HG02571 (cell line): Measurements from ENCODE around the gene CDKL1.
"Not testable (repeated sequence)": the region's sequence is repeated elsewhere in the genome, so short reads cannot be mapped to it uniquely, and the experiment has no call there.

Experiments used
- ATAC-seq: cut with Tn5 transposase; IDR thresholded peaks from one replicate; pipeline ENCODE4 v1.9.1; 2021; ENCODE audit warnings: mild to moderate bottlenecking, moderate library complexity; ENCODE audit not compliant: unreplicated experiment

Gene CDKL1

GRCh38 chr14:50388256-50388931 is 8.3 kb downstream of the CDKL1 start:
- ATAC-seq, result no peak

GRCh38 chr14:50387548-50387947 is 9.1 kb downstream of the CDKL1 start:
- ATAC-seq, result no peak

GRCh38 chr14:50383618-50384225 is 13.0 kb downstream of the CDKL1 start:
- ATAC-seq, result no peak

GRCh38 chr14:50381823-50382287 is 14.8 kb downstream of the CDKL1 start:
- ATAC-seq, result no peak

GRCh38 chr14:50381008-50381407 is 15.7 kb downstream of the CDKL1 start:
- no peak for ATAC-seq

- no peak for ATAC-seq
Measured at GRCh38 chr14:50380455-50380854, 16.2 kb downstream of the CDKL1 start.

- no peak for ATAC-seq
Measured at GRCh38 chr14:50379563-50379962, 17.1 kb downstream of the CDKL1 start.

- ATAC-seq, result no peak
Measured at GRCh38 chr14:50377550-50378085, 19.1 kb downstream of the CDKL1 start.

- ATAC-seq, result no peak
Measured at GRCh38 chr14:50375760-50376159, 20.9 kb downstream of the CDKL1 start.

GRCh38 chr14:50373959-50374358 is 22.7 kb downstream of the CDKL1 start:
- no peak for ATAC-seq

- no peak for ATAC-seq
Measured at GRCh38 chr14:50371546-50371945, 25.1 kb downstream of the CDKL1 start.

- no peak for ATAC-seq
Measured at GRCh38 chr14:50366589-50366988, 30.1 kb downstream of the CDKL1 start.

- no peak for ATAC-seq
Measured at GRCh38 chr14:50366115-50366514, 30.6 kb downstream of the CDKL1 start.

- ATAC-seq, result not testable (repeated sequence)
Measured at GRCh38 chr14:50365572-50365971, 31.1 kb downstream of the CDKL1 start.

- no peak for ATAC-seq
Measured at GRCh38 chr14:50364792-50365191, 31.9 kb downstream of the CDKL1 start.

GRCh38 chr14:50363714-50364111 is 33.0 kb downstream of the CDKL1 start:
- ATAC-seq, result peak; percentile 97

- ATAC-seq, result no peak
Measured at GRCh38 chr14:50362764-50363713, 33.6 kb downstream of the CDKL1 start.

GRCh38 chr14:50361473-50362403 is 34.9 kb downstream of the CDKL1 start:
- ATAC-seq, result not testable (repeated sequence)

GRCh38 chr14:50360851-50361250 is 35.8 kb downstream of the CDKL1 start:
- no peak for ATAC-seq

- no peak for ATAC-seq
Measured at GRCh38 chr14:50360093-50360492, 36.6 kb downstream of the CDKL1 start.
